ENCODE data around the gene SDR9C7. TPM values are rescaled to one million over a fixed set of nuclear protein-coding genes. Genes with fewer than 3 reads are reported as not detected.
"Not testable (repeated sequence)": the region's sequence is repeated elsewhere in the genome, so short reads cannot be mapped to it uniquely, and the experiment has no call there.

The SDR9C7 gene
- polyA plus RNA-seq, 1 donor from 2014 or later, result not detected

DNA sequence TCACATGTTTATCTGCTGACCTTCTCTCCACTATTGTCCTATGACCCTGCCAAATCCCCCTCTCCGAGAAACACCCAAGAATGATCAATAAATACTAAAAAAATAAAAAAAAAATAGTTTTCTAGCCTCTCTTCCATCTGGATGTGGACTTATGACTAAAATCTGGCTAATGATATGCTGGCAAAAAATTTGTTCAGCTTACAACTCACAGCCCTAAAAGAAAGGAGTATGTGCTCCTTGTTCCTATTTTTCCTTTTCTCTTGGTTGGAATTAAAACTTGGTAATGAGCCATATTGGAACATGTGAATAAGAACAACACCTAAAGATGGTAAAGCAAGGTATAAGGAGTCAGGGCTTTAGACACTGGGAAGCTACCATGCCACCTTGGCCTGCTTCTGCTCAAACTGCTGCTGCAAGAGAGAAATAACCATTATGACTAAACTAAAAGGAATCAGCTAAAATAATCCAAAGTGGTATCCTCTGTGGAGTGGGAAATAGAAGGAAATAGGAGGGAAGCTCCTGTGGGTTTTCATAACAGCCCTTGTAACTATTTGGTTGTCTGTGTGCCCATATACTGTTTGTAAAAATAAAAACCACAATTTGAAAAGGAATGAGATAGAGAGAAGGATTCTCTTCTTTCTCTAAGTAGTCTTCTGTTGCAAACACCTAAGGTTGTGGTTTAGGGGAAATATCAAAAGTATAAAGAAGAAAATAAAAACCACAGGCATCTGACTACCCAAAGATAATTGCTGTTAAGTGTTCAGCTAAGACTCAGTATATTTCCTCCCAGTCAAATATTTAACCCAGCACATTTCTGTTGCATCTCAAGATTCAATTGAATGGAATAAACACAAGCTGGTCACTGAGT lies 53.8 kb downstream of the SDR9C7 start:
- Mint-ChIP-seq H3K36me3 (no peaks in the 10 kb centered on the region), H3K27ac (peak overlapping the region in 1 of 3 donors; percentile 47), H3K27me3 (peaks cover 6% of the 10 kb centered on the region), H3K4me1 (no peaks in the 10 kb centered on the region), H3K9me3 (peaks cover 6 to 23% (median 14%) of the 10 kb centered on the region in 3 donors), H3K4me3 (no peak overlapping the region)

DNA sequence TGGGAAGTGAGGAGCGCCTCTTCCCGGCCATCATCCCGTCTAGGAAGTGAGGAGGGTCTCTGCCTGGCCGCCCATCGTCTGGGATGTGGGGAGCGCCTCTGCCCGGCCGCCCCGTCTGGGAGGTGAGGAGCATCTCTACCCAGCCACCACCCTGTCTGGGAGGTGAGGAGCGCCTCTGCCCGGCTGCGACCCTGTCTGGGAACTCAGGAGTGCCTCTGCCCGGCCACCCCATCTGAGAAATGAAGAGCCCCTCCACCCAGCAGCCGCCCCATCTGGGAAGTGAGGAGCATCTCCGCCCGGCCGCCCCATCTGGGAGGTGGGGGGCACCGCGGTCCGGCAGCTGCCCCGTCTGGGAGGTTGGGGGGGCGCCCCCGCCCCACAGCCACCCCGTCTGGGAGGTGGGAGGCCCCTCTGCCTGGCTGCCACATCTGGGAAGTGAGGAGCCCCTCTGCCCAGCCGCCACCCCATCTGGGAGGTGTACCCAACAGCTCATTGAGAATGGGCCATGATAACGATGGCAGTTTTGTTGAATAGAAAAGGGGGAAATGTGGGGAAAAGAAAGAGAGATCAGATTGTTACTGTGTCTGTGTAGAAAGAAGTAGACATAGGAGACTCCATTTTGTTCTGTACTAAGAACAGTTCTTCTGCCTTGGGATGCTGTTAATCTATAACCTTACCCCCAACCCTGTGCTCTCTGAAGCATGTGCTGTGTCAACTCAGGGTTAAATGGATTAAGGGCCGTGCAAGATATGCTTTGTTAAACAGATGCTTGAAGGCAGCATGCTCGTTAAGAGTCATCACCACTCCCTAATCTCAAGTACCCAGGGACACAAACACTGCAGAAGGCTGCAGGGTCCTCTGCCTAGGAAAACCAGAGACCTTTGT lies 54.7 kb downstream of the SDR9C7 start:
- Mint-ChIP-seq H3K27me3 (peaks cover 11% of the 10 kb centered on the region), H3K9me3 (peaks cover 8 to 18% (median 10%) of the 10 kb centered on the region in 3 donors)
- H3K4me1 Mint-ChIP-seq, H3K4me3 Mint-ChIP-seq, H3K27ac Mint-ChIP-seq, H3K36me3 Mint-ChIP-seq: not testable (repeated sequence)

DNA sequence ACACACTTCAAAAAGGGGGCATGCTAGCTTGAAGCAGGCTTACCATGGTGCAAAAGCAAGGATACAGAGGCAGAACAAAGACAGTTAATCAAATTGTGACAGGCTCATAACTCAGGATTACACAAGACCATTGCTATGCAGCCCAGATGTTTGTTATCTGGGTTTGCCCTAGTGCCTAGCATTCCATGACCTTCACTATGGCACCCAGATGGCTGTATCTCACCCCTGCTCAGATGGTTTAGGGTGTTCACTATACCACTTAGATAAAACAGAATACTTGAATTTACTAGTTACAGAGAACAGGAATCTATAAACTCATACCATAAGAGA lies 56.2 kb downstream of the SDR9C7 start:
- Mint-ChIP-seq H3K27ac (no peak overlapping the region), H3K36me3 (no peaks in the 10 kb centered on the region), H3K4me1 (no peaks in the 10 kb centered on the region), H3K9me3 (peaks cover 7 to 12% (median 8%) of the 10 kb centered on the region in 3 donors), H3K27me3 (peaks cover 11% of the 10 kb centered on the region), H3K4me3 (no peak overlapping the region)

DNA sequence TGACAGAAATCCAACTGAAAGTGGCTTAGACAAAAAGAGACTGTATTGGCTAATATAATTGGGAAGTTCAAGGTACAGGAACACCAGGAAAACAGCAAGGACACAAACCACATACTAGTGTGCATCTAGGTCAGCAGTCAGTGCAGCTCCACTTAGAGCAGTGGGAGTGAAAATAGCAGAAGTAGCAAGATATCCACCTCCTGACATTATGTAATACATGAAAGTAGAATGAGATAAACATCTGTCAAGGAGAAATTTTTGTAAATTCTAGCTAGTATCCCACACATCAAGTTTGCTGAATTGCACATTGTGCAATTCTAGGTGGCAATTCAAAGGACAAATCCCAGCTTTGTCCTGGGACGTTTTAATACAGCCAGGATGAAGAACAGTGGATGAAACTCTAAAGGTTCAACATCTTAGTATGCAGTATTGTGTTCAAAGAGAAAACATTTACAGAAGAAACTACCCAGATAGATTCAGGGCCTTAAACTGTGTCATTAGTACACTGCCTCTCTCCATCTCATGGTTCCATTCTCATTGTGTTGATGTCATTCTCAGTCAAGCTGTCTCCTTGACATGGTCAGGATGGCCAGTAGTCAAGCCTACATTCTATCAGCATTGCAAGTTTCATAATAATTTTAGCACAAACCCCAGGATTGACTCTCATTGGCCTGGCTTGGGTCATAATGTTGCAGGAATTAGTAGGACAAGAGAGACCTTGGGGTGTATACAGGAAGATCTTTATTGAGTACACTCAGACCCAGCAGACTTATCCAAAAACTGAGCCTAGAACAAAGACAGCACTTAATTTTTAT lies 56.8 kb downstream of the SDR9C7 start:
- Mint-ChIP-seq H3K27ac (no peak overlapping the region), H3K4me1 (no peaks in the 10 kb centered on the region), H3K9me3 (peaks cover 7 to 8% (median 8%) of the 10 kb centered on the region in 3 donors), H3K36me3 (no peaks in the 10 kb centered on the region), H3K4me3 (no peak overlapping the region), H3K27me3 (peaks cover 8% of the 10 kb centered on the region)

DNA sequence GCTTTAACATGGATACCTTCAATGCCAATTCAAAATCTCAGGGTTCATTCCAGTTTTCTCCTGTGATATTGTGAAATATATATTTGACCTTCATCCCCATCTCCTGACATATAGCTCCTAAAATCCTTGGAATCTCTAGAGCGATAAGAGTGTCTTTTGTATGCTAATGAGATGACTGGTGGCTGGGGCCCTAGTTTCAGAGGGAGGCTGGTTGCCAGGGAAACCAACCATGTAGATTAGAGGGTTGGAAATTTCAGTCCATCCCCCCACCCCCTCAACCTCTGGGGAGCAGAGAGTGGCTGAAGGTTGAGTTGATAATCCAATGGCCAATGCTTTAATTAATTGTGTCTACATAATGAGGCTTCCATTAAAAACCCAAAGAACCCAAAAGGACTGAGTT lies 59.4 kb downstream of the SDR9C7 start:
- no peaks in the 10 kb centered on the region for H3K36me3 Mint-ChIP-seq

DNA sequence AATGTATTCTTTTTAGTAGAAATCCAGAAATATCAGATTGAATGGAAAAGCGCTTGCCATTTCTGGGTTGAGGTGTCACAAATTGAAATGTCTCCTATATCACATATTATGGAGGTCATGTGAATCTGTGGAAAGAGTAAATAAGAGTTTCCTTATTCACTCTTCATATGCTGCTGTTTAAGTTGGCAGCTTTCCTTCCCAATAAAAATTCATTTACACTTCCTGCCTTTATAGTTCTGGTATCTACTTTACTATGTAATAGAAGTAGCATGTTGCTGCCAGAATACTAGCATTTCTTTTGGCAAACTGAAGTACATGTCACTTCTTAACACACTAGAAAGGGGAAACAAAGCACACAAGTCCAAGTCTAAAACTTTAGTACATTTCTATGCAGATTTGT lies 60.8 kb downstream of the SDR9C7 start:
- Mint-ChIP-seq H3K27ac (no peak overlapping the region), H3K4me1 (peaks cover 0 to 4% (median 0%) of the 10 kb centered on the region in 3 donors), H3K36me3 (no peaks in the 10 kb centered on the region), H3K9me3 (peaks cover under 1 to 2% (median 2%) of the 10 kb centered on the region in 3 donors), H3K27me3 (peaks cover 11% of the 10 kb centered on the region), H3K4me3 (no peak overlapping the region)

More for the DNA sequence above, 59.4 kb downstream of the SDR9C7 start:
- Mint-ChIP-seq H3K9me3 (peaks cover 0 to 2% (median 0%) of the 10 kb centered on the region in 3 donors), H3K4me1 (peaks cover 0 to 4% (median 0%) of the 10 kb centered on the region in 3 donors), H3K27ac (no peak overlapping the region), H3K27me3 (peaks cover 11% of the 10 kb centered on the region), H3K4me3 (no peak overlapping the region)

Other genes starting within 250 kb of the SDR9C7 start
- 246 TPM for gene PTGES3, start 246.1 kb downstream of the SDR9C7 start, polyA plus RNA-seq
- 1,127 TPM for gene NACA, start 209.1 kb downstream of the SDR9C7 start, polyA plus RNA-seq
- gene PRIM1, start 182.1 kb downstream of the SDR9C7 start, polyA plus RNA-seq, result 38.0 TPM
- 1.7 TPM for gene HSD17B6, start 171.1 kb downstream of the SDR9C7 start, polyA plus RNA-seq
- 0.09 TPM for gene RDH16, start 23.2 kb upstream of the SDR9C7 start, polyA plus RNA-seq
- 3.2 TPM for gene ZBTB39, start 72.1 kb upstream of the SDR9C7 start, polyA plus RNA-seq
- not detected for gene TAC3, start 82.1 kb upstream of the SDR9C7 start, polyA plus RNA-seq
- gene MYO1A, start 115.7 kb upstream of the SDR9C7 start, polyA plus RNA-seq, result not detected
- gene NEMP1, start 144.4 kb upstream of the SDR9C7 start, polyA plus RNA-seq, result 4.3 TPM
- 0.81 TPM for gene NAB2, start 154.7 kb upstream of the SDR9C7 start, polyA plus RNA-seq
- 130 TPM for gene STAT6, start 177.0 kb upstream of the SDR9C7 start, polyA plus RNA-seq
- 0.19 TPM for gene LRP1, start 194.1 kb upstream of the SDR9C7 start, polyA plus RNA-seq
- not detected for gene LRP1-AS, start 213.2 kb upstream of the SDR9C7 start, polyA plus RNA-seq